ENCODE results near the gene VEZF1.
A peak's percentile ranks its signal among the peaks of the same experiment; 100 is the strongest.
"Not testable (repeated sequence)": the region's sequence is repeated elsewhere in the genome, so short reads cannot be mapped to it uniquely, and the experiment has no call there.

VEZF1 gene

DNA sequence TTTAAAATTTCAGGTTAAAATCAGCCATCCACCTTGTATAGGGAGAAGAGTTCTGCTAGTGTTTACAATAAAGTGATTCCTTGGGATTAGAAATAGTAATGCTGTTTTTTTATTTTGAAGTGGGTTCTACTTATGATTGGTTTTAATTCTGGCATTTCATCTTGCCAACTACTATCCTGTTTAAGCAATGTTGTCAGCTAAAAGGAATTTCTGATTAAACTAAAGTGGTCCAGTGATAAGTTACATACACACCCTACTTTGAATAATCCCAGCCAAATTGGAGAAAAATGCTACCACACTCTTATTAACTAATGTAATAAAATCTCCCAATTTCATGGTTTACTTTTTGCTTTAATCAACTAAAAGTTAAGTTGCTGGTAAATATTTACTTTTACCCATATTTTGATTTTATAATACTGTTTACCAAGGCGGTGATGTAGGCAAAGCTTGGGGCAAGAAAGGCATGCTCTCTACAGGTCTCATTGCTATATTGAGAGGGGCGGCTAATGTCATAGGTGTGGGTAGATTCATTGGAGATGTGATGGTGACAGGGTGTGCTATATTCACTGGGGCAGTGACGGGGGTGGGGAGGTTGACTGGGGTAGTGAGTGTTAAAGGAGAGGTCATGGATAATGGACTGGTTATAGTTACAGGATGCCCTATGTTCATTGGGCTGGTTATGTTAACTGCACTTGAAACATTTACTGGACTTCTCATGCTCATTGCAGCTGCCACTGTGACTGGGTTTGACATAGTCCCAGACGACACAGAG lies 13.8 kb downstream of the VEZF1 start:
- not testable (repeated sequence) for DNase-seq (ENCODE audit: low read depth)

DNA sequence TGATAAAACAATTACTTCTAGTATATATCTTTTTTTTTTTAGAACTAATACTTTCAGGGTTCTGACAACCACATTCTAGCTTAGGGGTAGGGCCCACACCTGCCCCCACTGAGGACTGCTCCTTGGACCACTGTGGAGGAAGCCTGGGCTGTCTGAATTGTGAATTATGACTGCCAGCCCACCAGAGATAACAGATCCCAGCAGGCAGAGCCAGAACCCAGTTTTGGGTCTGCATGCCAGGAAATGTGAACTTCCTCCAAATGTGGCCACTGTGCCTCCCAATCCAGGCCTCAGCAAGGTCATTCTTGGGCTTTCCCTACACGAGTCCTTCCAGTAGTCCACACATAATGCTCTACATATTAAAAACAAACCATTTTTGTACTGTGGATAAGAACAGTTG lies 15.9 kb downstream of the VEZF1 start:
- no peak for DNase-seq (ENCODE audit: low read depth)

DNA sequence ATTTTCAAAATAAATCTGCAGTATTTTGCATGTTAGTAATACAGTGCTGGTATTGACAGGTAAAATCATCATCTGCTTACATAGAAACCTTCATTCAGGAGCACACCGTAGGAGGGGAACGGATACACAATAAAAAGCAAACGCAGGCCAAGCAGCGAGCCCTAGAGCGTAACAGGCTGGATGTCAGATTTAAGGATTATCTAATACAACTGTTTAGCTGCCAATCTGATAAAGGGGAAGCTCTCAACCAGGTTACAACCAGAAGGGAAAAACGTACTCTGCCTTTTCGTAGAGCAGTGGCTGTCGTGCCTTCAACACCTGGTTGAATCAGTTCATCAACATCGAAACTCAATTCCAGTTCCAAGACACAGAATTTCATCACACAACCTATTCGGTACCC lies 16.5 kb downstream of the VEZF1 start:
- DNase-seq (ENCODE audit: low read depth), result no peak

DNA sequence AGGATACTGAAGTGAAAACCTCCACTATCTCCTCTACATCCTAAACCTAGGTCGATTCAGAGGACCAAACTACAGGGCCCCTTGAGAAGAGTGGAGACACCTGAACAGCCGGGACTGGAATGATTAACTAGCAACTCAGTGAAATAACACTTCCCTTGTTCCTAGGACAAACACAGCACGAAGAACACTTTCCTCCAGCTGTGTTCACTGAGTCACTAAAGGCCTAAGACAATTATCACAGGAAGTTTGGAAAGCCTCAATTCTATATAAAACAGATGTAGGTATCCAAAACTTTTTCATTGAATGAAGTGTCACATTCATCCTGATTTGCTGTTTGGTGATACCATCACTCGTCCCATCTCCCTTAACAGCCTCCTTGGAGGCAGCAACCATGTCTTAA lies 17.3 kb downstream of the VEZF1 start:
- no peak for DNase-seq (ENCODE audit: low read depth)

DNA sequence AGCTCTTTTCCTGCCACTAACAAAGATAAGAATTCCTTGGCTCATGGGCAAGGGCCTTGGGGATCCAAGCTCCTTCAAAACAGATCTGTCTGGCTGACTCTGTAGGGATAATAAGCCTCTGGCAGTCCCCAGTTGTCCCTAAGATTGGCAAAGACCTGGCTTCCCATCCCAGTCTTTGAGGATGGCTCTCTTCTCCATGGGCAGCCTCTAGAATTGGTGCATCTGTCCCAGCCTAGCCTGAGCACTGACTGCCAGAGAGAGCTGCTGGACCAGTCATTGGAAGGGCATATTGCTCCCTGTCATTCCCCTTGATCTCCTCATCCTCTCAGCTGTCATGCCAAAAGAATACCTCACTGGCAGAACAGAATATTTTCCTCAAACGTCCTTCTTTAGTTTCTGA lies 19.6 kb downstream of the VEZF1 start:
- no peak for DNase-seq (ENCODE audit: low read depth)

DNA sequence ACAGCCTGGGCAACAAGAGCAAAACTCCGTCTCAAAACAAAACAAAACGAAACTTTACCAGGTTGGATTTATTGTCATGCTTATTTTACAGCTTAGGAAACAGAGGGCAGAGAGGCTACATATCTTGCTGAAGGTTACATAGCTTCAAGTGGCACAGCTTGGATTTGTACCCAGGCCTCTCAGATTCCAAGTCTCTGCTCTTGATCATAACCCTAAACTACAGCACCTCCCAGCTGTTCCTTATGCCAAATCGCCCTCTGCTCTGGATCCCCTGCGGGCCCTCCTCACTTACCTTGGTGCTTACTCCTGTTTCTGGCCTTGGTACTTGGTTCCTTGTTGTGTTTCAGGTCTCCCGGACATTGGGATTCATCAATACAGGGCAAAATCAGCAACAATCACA lies 21.2 kb downstream of the VEZF1 start:
- DNase-seq (ENCODE audit: low read depth), result no peak

DNA sequence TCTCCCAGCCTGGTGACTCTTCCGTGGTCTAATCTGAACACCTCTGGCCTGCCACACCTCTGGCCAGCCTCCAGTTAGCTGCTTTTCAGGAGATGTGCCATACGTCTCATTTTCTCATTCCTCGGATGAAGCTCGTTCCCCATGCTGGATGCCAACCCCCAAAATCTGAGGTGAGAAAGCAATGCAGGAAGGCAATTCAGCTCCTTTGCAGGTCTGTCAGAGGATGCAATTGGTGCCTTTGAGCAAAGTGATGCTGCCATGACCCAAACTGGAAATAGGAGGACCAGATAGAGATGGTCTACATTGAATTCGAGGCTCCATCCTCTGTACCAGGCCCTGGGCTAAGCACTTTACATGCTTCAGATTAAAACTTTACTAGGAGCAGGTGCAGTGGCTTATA lies 21.8 kb downstream of the VEZF1 start:
- no peak for DNase-seq (ENCODE audit: low read depth)

DNA sequence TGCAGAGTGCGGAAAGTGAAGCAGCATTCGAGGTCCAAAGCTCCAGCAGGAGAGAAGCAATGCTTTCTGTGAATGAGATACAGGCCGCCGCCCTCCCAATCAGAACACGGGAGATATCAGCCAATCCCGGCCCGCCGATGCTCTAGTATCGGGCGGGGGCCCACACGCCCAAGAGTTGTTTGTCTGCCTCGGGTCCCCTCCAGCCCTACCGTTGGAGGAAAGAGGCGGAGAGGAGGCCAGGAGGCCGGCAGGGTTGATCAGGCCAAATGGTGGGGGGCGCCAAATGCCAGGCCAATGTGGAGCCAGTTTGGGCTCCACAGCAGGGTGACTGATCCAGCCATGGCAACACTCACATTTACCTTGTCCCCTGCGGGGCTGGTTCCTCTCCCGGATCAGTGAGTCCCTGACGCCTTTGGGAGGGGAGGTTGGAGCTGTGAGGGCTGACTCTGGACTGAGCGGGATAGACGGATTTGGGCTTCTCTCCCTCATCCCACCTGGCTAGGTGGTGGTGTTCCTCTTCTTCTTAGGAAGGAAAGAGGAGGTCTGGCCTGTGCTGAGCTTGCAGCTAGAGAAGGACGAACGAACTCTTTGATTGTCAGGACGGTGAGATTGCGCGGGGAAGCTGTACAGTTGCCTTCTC lies 22.4 kb downstream of the VEZF1 start:
- no peak for DNase-seq (ENCODE audit: low read depth)

DNA sequence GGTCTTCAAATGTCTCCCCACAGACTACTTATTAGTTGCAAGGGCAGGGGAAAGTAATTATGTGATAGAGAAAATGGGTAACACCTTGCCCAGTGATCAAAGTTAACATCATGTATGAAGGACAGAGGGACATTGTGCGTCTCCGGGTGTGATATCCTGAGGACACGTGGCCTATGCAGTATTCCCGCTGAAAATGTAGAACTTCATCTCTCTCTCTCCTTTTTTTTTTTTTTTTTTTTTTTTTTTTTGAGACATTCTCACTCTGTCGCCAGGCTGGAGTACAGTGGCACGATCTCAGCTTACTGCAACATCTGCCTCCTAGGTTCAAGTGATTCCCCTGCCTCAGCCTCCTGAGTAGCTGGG lies 24.9 kb downstream of the VEZF1 start:
- no peak for DNase-seq (ENCODE audit: low read depth)

DNA sequence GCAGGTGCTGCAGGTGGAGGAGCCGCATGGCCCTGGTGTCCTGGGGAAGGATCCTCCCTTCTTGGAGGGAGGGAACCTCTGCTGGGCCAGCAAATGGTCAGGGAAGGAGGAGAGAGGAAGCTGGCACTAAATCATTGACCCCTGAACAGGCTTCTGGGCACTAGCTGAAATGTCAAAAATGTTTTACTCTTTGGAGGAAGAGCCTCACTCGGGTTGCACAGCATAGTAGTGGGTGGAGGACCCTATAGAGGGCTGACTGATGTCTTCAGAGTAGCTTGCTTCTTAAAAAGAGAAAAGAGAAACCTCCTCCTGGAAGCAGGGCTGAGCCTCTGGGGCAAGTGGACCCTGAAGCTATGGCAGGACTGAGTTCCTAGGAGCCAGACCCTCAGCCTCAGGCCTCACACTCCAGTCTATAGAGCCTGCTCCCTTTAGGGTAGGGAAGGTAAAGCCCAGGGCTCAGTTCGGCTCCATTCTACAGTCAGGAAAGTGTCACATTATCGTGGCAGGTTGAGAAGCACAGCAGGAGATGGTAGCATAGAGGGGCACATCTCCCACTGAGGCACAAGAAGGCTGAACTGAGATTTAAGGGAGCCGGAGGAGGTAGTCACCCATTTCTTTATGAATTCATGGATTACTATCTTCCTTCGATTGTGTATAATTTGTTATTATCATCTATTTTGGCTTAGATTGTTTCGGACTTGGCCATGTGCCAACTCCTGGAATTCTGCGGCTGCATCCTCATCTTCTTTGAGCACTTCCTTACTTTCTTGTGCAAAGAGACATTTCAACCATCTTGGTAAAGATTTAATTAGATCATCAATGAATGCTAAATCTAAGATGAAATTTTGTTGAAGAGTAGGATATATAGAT lies 25.5 kb downstream of the VEZF1 start:
- no peak for DNase-seq (ENCODE audit: low read depth)

DNA sequence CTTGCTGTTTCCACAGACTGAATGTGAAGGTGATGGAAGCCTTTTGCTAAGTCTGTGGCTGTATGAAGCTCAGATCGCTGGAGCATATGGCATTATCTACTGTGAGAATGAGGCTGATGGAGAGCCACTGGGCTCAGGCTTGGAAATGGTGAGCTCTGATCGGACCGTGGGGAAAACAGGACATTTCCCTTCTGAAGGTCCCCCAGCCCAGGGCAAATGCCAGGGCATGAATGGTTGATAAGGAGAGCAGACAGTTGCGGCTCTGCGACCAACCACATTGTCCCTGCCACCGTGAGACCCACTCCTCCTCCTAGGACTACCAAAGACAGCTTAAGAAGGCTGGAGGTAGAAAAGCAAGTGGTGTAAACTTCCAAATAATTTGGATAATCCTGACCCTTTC lies 28.1 kb downstream of the VEZF1 start:
- DNase-seq (ENCODE audit: low read depth), result no peak

DNA sequence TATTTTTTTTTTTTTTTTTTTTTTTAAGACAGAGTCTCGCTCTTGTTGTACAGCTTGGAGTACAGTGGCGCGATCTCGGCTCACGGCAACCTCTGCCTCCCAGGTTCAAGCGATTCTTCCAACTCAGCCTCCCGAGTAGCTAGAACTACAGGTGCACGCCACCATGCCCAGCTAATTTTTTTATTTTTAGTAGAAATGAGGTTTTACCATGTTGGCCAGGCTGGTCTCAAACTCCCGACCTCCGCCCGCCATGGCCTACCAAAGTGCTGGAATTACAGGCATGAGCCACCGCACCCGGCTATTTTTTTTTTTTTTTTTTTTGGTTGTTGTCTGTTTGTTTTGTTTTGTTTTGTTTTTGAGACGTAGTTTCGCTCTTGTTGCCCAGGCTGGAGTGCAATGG lies 29.7 kb downstream of the VEZF1 start:
- not testable (repeated sequence) for DNase-seq (ENCODE audit: low read depth)

DNA sequence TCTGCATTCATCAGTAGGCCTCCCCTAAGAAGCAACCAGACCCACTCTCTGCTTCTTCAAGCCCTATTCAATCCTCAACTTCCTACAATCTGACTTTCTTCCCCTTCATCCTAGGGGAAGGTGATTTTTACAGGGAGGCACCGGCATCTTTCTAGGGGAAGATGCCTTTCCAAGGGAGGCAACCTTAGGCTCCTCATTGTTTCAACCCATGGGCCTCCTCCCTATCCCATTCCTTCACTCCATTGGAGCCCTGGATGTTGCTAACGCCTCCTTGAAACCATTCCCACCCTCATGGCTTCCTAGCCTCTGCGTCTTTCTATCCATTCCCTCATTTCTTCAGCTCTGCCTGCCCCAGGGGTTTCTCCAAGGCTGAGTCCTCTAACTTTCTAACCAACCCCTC lies 30.2 kb downstream of the VEZF1 start:
- no peak for DNase-seq (ENCODE audit: low read depth)

DNA sequence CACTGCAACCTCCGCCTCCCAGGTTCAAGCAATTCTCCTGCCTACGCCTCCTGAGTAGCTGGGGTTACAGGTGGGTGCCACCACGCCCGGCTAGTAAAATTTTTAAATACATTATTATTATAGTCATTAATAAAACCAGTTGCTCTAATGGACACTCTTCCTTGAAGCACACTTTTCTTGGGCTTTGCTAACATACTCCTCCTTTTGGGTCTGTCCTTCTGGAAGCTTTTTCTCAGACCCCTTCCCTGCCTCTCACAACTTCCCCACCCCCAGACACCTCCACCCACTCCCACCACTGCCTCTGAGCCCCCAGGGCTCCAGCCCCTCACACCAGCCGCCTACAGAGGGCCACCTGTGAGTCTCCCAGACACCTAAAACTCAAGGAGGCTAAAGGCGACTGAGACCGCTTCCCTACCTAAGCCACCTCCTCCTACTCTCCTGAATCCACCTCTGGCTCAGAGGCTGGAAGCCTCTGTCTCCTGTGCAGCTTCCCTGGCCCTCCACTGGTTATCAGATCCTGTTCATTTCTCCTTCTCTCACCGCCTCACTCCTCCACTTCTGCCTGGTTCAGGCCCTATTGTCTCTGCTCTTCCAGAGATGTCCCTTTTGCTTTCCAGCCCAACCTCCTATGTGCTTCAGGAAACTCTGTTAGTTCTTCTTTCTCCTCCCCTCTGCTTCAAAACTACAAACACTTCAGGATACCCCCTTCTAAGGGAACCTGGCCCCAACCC lies 30.8 kb downstream of the VEZF1 start:
- no peak for DNase-seq (ENCODE audit: low read depth)

DNA sequence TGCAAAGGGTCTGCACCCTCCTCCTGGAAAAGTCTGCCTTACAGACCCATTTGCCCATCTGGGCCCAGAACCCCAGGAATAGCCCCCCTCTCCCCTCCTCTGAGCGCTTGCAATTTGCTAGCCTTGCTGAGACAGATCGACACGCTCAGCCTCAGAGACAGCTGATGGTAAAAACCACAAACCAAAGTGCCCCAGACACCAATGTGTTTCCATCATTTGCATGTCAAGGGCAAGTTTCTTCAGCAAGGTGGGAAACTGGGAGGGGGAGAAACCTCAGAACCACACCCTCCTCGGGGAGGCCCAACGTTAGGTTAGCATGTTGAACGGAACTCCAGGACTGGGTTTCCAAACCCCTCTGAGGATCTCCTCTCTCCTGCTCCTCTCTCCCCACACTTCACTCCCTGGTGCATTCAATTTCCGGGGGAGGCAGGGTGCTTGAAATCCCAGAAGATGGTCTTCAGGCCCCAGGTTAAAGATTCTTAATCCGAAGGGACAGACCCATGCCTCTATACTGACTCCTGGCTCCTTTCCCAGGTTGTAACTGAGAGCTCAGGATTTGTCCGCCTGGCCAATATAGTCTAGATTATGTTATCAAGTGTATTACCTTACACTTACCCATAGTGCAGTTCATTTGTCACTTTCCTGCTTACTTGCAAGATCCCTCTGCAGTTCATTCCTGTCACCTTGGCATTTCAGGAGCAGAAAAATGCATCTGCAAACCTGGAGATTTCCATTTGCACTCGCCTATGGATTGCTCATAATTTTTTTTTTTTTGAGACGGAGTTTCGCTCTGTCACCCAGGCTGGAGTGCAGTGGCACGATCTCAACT lies 31.5 kb downstream of the VEZF1 start:
- DNase-seq (ENCODE audit: low read depth), result peak; percentile 12

DNA sequence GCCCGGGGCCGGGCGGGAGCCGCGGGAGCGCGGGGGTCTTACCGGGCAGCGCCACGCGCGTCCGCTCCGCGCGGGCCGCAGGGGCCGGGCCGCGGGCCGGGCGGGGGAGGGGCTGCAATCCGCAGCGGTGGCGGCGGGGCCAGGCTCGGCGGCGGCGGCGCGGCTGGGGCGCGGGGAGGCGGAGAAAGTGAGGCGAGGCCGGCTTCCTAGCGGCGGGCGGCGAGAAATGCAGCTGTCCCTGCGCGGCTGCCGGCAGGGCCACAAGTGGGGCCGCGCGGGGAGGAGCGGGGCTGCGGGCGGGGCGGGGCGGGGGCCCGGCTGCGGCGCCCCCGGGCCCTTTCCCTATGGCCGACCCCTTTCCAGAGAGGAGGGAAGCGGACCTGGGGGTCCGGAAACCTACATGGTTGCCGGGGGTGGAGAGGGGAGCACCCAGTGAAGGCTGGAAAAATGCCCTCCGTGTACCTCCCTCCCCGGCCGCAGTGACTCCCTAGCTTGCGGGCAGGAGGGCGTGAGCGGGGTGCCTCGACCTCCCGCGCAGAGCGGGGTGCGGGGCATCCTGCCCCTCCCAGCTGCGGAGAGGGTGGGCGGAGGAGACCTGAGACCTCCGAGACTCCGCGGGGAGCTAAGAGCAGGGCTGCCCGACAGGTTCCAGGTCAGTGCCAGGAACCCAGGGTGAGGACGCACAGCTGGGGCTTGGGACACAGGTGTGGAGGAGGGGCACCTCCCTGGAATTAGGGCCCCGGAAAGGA lies 32.7 kb downstream of the VEZF1 start, which contains the start of gene CUEDC1:
Gene CUEDC1, minus strand, starts transcription at position 230 of the 749 bp plus-strand sequence. CDS start 69,848 bp downstream, outside the sequence.
- peak; percentile 55 for DNase-seq (ENCODE audit: low read depth)

DNA sequence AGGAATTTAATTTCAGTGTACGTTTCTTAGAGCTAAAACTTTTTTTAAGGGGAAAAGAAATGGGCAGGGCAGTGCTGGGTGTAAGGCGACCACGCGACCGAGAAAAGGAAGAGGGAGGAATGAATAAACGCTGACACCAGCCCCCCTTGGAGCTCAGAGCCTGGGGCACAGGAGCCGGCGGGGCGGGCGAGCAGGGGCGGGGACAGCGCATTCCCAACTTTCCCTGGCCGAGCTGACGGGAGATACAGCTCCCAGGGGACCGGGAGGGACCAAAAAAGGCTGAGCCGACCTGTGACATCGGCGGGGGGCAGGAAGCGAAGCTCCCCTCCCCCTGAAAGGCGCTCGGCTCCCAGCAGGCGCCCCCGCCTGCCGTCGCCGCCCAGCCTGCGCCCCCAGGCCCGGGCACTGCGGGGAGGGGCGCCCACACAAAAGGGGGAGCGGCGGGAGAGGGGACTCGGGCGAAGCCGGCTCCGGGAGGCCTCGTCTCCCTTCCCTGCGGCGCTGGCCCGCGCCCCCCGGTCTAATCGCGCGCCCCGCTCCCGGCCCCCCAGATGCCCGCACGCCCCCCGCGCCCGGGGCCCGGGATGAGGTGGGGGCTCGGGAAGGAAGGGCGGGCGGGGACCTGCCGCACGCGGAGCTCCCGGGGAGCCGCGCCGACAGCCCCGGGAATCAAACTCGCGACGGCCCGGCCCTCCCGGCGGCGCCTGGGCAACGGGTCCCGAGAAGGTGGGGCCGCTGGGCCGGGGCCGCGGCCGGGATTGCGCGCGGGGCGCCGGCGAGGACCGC lies 33.5 kb downstream of the VEZF1 start:
- no peak for DNase-seq (ENCODE audit: low read depth)

DNA sequence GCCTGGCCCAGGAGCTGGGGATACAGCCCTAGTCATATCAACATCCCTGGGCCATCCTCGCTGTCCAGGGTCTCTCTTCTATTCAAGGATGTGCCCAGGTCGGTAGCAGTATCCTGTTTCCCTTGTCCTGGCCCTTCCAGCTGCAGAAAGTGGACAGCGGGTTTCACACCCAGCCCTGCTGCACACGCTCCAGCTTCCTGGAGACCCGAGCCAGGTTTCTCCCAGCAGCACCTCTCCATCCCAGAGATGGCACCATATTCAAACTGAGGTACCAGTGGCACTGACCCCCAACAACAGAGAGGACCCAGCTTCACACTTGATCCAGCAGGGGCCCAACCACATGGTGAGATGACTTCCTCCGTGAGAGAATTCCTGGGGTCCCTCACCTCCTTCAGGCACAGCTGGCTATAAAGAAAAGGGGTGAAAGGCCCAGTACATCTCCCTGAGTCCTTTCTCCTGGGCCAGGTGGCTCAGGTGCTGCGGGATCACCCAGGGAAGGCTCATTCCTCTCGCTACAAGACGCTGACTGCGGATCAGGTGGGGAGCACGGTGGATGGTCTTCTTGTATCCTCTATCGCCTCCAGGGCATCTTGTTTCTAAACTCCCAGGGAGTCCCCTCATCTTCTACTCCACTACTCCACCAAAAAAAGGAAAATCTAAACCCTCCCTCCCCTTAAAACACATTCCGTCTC lies 34.2 kb downstream of the VEZF1 start:
- DNase-seq (ENCODE audit: low read depth), result no peak

DNA sequence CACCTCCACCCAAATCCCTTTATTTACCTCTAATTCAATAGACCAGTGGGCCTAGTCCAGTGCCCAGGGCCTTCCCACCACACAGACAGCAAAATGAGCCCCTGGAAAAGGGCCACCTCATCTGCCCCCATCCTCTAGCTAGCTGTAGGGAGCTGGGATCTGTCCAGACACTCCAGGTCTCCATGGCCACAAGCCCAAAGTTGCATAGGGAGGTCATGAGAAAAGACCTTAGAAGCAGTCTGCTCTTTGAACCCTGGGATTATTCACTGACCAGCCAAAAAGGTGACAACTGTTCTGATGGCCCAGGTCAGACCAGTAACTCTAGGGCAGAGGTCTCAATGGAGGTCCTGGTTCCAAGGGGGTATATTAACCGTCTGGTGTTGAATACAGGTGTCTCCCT lies 34.8 kb downstream of the VEZF1 start:
- no peak for DNase-seq (ENCODE audit: low read depth)

Data from activated T-cell treated with anti-CD3 and anti-CD28 coated beads for 1 hour (primary cell).